ENCODE results near the gene ERBB4. TPM values are rescaled to one million over a fixed set of nuclear protein-coding genes. Genes with fewer than 3 reads are reported as not detected.
A peak's percentile ranks its signal among the peaks of the same experiment; 100 is the strongest.
"Not testable (repeated sequence)": the region's sequence is repeated elsewhere in the genome, so short reads cannot be mapped to it uniquely, and the experiment has no call there.

Gene ERBB4
- total RNA-seq, 1 experiment from 2014 or later: 2.9 TPM

- CTCF ChIA-PET: no interaction called here
- TF ChIP-seq, protein P1, sequence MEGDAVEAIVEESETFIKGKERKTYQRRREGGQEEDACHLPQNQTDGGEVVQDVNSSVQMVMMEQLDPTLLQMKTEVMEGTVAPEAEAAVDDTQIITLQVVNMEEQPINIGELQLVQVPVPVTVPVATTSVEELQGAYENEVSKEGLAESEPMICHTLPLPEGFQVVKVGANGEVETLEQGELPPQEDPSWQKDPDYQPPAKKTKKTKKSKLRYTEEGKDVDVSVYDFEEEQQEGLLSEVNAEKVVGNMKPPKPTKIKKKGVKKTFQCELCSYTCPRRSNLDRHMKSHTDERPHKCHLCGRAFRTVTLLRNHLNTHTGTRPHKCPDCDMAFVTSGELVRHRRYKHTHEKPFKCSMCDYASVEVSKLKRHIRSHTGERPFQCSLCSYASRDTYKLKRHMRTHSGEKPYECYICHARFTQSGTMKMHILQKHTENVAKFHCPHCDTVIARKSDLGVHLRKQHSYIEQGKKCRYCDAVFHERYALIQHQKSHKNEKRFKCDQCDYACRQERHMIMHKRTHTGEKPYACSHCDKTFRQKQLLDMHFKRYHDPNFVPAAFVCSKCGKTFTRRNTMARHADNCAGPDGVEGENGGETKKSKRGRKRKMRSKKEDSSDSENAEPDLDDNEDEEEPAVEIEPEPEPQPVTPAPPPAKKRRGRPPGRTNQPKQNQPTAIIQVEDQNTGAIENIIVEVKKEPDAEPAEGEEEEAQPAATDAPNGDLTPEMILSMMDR (IDR thresholded peaks at IDR 0.05; ENCODE audit: unreplicated experiment): no peak
- no peaks in the 10 kb centered on the region for H3K4me1 Mint-ChIP-seq (ENCODE audit: low read depth, unreplicated experiment)
- H3K9me3 Mint-ChIP-seq (ENCODE audit: low read depth, unreplicated experiment): no peaks in the 10 kb centered on the region
- no TSS peak for BruUV-seq (replicated peaks)
- intact Hi-C loops (cut with micrococcal nuclease; ENCODE audit: unreplicated experiment): no loop called here
- no peak overlapping the region for H3K4me3 Mint-ChIP-seq (ENCODE audit: low read depth, unreplicated experiment)
- H3K27me3 Mint-ChIP-seq (ENCODE audit: unreplicated experiment): no peaks in the 10 kb centered on the region
- no peak overlapping the region for H3K27ac Mint-ChIP-seq (ENCODE audit: unreplicated experiment)
- H3K36me3 Mint-ChIP-seq (ENCODE audit: insufficient read depth, unreplicated experiment): no peaks in the 10 kb centered on the region
- DNase-seq: no peak
Measured at GRCh38 chr2:212013626-212014025, 525.0 kb downstream of the ERBB4 start.

DNA sequence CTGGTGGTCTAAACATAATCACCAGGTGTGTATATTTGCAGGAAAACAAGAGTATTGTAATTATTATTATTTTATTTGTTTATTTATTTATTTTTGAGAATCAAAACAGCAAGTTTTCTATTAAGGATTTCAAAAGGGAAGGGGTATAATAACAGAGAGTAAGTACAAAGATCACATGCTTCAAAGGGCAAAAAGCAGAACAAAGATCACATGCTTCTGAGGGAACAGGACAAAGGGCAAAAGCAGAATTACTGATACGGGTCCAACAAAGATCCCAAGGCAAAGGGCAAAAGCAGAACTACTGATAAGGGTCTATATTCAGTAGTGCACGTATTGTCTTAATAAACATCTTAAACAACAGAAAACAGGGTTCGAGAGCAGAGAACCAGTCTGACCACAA lies 528.3 kb downstream of the ERBB4 start:
- H3K27ac Mint-ChIP-seq (ENCODE audit: unreplicated experiment); H3K9me3 Mint-ChIP-seq (ENCODE audit: low read depth, unreplicated experiment); BruUV-seq (replicated peaks); H3K36me3 Mint-ChIP-seq (ENCODE audit: insufficient read depth, unreplicated experiment); intact Hi-C loops (cut with micrococcal nuclease; ENCODE audit: unreplicated experiment); H3K4me1 Mint-ChIP-seq (ENCODE audit: low read depth, unreplicated experiment); DNase-seq; H3K4me3 Mint-ChIP-seq (ENCODE audit: low read depth, unreplicated experiment); H3K27me3 Mint-ChIP-seq (ENCODE audit: unreplicated experiment); CTCF ChIA-PET: not testable (repeated sequence)

DNA sequence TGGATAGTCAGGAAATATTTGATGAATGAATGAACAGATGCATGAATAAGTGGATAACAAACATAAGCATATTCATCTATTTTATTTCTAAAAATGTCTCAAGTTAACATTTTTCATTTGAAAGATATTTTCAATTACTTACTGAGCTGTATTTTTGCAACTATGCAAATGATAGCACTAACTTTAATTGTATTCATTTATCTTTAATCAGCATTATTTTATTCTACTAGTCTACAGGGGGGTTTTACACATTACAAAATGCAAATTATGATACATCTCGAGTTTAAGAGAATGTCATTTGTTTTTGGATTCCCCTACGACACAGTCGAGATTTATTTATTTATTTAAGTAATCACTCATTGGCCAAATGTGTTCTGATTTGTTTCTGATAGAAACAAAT lies 530.6 kb downstream of the ERBB4 start:
- no peak overlapping the region for H3K27ac Mint-ChIP-seq (ENCODE audit: unreplicated experiment)
- no peaks in the 10 kb centered on the region for H3K4me1 Mint-ChIP-seq (ENCODE audit: low read depth, unreplicated experiment)
- intact Hi-C loops (cut with micrococcal nuclease; ENCODE audit: unreplicated experiment): loop anchor here (5.0 to 10.0 kb wide), 3 partner anchors 237 to 517 kb away; no protein-coding TSS in a partner anchor
- TF ChIP-seq, protein P1 (IDR thresholded peaks at IDR 0.05; ENCODE audit: unreplicated experiment): no peak
- DNase-seq: no peak
- H3K9me3 Mint-ChIP-seq (ENCODE audit: low read depth, unreplicated experiment): no peaks in the 10 kb centered on the region
- BruUV-seq (replicated peaks): no TSS peak
- H3K4me3 Mint-ChIP-seq (ENCODE audit: low read depth, unreplicated experiment): no peak overlapping the region
- CTCF ChIA-PET: no interaction called here
- no peaks in the 10 kb centered on the region for H3K27me3 Mint-ChIP-seq (ENCODE audit: unreplicated experiment)
- no peaks in the 10 kb centered on the region for H3K36me3 Mint-ChIP-seq (ENCODE audit: insufficient read depth, unreplicated experiment)

- BruUV-seq (replicated peaks): no TSS peak
- H3K27ac Mint-ChIP-seq (ENCODE audit: unreplicated experiment): peak overlapping the region; percentile 25
- peak; percentile 57 for DNase-seq
- CTCF ChIA-PET: interaction anchor here (0.6 to 1.6 kb wide), 5 partner anchors 28 to 550 kb away, joined by 3 to 7 read pairs (median 3); no protein-coding TSS in a partner anchor
- TF ChIP-seq, protein P1 (IDR thresholded peaks at IDR 0.05; ENCODE audit: unreplicated experiment): peak; percentile 58
- intact Hi-C loops (cut with micrococcal nuclease; ENCODE audit: unreplicated experiment): loop anchor here (5.0 to 10.0 kb wide), 3 partner anchors 240 to 520 kb away; no protein-coding TSS in a partner anchor
- no peaks in the 10 kb centered on the region for H3K36me3 Mint-ChIP-seq (ENCODE audit: insufficient read depth, unreplicated experiment)
- no peaks in the 10 kb centered on the region for H3K27me3 Mint-ChIP-seq (ENCODE audit: unreplicated experiment)
- H3K9me3 Mint-ChIP-seq (ENCODE audit: low read depth, unreplicated experiment): no peaks in the 10 kb centered on the region
- H3K4me3 Mint-ChIP-seq (ENCODE audit: low read depth, unreplicated experiment): no peak overlapping the region
- H3K4me1 Mint-ChIP-seq (ENCODE audit: low read depth, unreplicated experiment): no peaks in the 10 kb centered on the region
Measured at GRCh38 chr2:212005085-212005671, 533.4 kb downstream of the ERBB4 start.

DNA sequence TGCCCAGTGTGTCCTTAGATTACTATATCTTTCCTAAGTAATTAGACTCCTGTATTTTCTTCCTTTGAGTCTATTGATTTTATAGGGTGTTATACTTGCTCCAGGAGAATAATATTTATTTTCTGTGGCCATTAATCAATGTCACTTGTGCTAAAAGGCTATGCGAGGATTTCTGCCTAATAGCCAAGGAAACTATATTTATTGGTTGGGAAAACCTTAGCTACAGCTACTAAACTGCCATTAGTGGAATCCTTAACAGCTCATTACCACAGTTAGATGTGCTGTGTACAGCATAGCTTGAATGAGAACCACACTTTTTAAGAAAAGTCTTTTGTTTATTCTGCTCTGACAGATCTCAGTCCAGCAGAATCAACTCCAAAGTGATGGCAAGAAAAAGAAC lies 537.3 kb downstream of the ERBB4 start:
- H3K9me3 Mint-ChIP-seq (ENCODE audit: low read depth, unreplicated experiment): no peaks in the 10 kb centered on the region
- H3K4me3 Mint-ChIP-seq (ENCODE audit: low read depth, unreplicated experiment): no peak overlapping the region
- no peaks in the 10 kb centered on the region for H3K4me1 Mint-ChIP-seq (ENCODE audit: low read depth, unreplicated experiment)
- no peaks in the 10 kb centered on the region for H3K27me3 Mint-ChIP-seq (ENCODE audit: unreplicated experiment)
- TF ChIP-seq, protein P1 (IDR thresholded peaks at IDR 0.05; ENCODE audit: unreplicated experiment): no peak
- H3K36me3 Mint-ChIP-seq (ENCODE audit: insufficient read depth, unreplicated experiment): no peaks in the 10 kb centered on the region
- CTCF ChIA-PET: no interaction called here
- H3K27ac Mint-ChIP-seq (ENCODE audit: unreplicated experiment): no peak overlapping the region
- DNase-seq: no peak
- intact Hi-C loops (cut with micrococcal nuclease; ENCODE audit: unreplicated experiment): loop anchor here (10.0 kb wide), 2 partner anchors 243 to 523 kb away; no protein-coding TSS in a partner anchor
- BruUV-seq (replicated peaks): no TSS peak

All from Calu3 (cell line).